M059J (cell line): ENCODE results near the gene NINJ2. TPM values are rescaled to one million over a fixed set of nuclear protein-coding genes. Genes with fewer than 3 reads are reported as not detected.
"Not testable (repeated sequence)": the region's sequence is repeated elsewhere in the genome, so short reads cannot be mapped to it uniquely, and the experiment has no call there.

Experiments
- DNase-seq: peaks from one replicate; pipeline ENCODE4 v3.0.0-alpha.2; 2012; ENCODE audit warnings: low read depth
- total RNA-seq: library from RNA; depleted of rRNA; stranded (reverse); fragments of >200 nt; shearing (Covaris generic); gene quantifications from 2 replicates; pipeline ENCODE4 v1.2.3, GENCODE V29; 2014

NINJ2 gene
- total RNA-seq, 1 experiment from 2014 or later, result 0.81 TPM

- not testable (repeated sequence) for DNase-seq
Observed at GRCh38 chr12:641321-641720, 21.9 kb downstream of the NINJ2 start.

- DNase-seq, result no peak
Observed at GRCh38 chr12:640773-641172, 22.5 kb downstream of the NINJ2 start.

- no peak for DNase-seq
Observed at GRCh38 chr12:639988-640387, 23.3 kb downstream of the NINJ2 start.

GRCh38 chr12:639566-639965 is 23.7 kb downstream of the NINJ2 start:
- DNase-seq, result no peak

GRCh38 chr12:638953-639557 is 24.2 kb downstream of the NINJ2 start:
- no peak for DNase-seq

- DNase-seq, result no peak
Observed at GRCh38 chr12:636632-637031, 26.6 kb downstream of the NINJ2 start.

- no peak for DNase-seq
Observed at GRCh38 chr12:633731-634130, 29.5 kb downstream of the NINJ2 start.

GRCh38 chr12:632102-632696 is 31.0 kb downstream of the NINJ2 start:
- peak; percentile 93 for DNase-seq

- DNase-seq, result no peak
Observed at GRCh38 chr12:630656-631632, 32.3 kb downstream of the NINJ2 start.

GRCh38 chr12:628742-629078 is 34.5 kb downstream of the NINJ2 start:
- not testable (repeated sequence) for DNase-seq

- DNase-seq, result no peak
Observed at GRCh38 chr12:627863-628741, 35.1 kb downstream of the NINJ2 start.

- no peak for DNase-seq
Observed at GRCh38 chr12:627285-627684, 36.0 kb downstream of the NINJ2 start.

- DNase-seq, result no peak
Observed at GRCh38 chr12:625998-626397, 37.2 kb downstream of the NINJ2 start.

- DNase-seq, result no peak
Observed at GRCh38 chr12:623865-624372, 39.3 kb downstream of the NINJ2 start.

- no peak for DNase-seq
Observed at GRCh38 chr12:623172-623864, 39.9 kb downstream of the NINJ2 start.

GRCh38 chr12:622416-622815 is 40.8 kb downstream of the NINJ2 start:
- no peak for DNase-seq

GRCh38 chr12:619346-619745 is 43.9 kb downstream of the NINJ2 start:
- DNase-seq, result no peak

- DNase-seq, result no peak
Observed at GRCh38 chr12:618605-619004, 44.6 kb downstream of the NINJ2 start.

- no peak for DNase-seq
Observed at GRCh38 chr12:617304-617915, 45.8 kb downstream of the NINJ2 start.

GRCh38 chr12:615620-616019 is 47.6 kb downstream of the NINJ2 start:
- DNase-seq, result no peak
